ENCODE data around the gene NOP14. TPM values are rescaled to one million over a fixed set of nuclear protein-coding genes. Genes with fewer than 3 reads are reported as not detected.
A peak's percentile ranks its signal among the peaks of the same experiment; 100 is the strongest.
"Not testable (repeated sequence)": the region's sequence is repeated elsewhere in the genome, so short reads cannot be mapped to it uniquely, and the experiment has no call there.

The NOP14 gene
- total RNA-seq, 1 experiment from 2014 or later, result 39.5 TPM

- no peaks in the 10 kb centered on the region for H3K9me3 ChIP-seq (replicated peaks)
- no peak overlapping the region for H3K4me3 ChIP-seq
- peaks cover 2% of the 10 kb centered on the region; the same call in 1 of the 2 replicates for H3K4me1 ChIP-seq
- H3K36me3 ChIP-seq, result peaks cover 70% of the 10 kb centered on the region
- no peak for DNase-seq
- H3K27me3 ChIP-seq, result no peaks in the 10 kb centered on the region
- H3K27ac ChIP-seq, result no peak overlapping the region
Observed at GRCh38 chr4:2941138-2942036, 21.8 kb downstream of the NOP14 start.

DNA sequence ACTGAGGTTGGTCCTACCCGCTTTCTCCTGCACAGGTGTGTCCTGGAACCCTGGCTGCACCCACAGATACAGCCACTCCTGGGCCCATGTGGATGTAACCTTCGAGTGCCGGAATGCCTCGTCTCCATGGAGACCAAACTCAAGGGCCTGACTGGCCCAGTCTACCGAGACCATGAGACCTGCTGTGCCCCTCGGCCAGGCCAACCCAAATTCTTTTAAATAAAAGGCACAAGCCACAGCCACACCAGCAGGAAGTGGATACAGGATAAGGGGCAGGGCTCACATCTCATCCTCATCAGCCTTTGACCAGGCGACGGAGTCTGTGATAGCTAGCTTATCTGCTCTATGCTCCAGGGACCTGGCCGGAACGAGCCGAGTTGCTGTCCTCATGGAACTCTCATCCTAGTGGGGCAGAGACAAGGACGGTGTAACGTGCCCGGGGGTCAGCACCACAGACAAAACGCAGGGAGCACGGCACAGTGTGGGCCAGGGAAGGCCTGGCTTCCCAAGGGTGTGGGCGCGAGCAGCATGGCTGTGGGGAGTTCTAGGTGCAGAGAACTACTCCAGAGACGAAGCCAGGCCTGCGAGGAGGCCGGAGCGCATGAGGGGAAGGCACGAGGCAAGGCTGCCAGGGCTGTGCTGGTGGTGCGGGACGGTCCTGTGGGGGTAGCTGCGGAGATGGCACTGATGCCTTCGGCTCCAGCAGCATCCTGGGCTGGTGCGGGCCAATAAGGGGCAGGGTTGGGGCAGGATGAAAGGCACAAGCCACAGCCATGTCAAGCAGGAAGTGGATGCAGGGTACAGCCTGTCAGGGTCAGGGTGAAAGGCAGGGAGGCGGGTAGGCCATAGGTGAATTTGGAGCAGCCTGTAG lies 22.7 kb downstream of the NOP14 start:
- peaks cover 10% of the 10 kb centered on the region; the same call in 1 of the 2 replicates for H3K4me1 ChIP-seq
- peaks cover 66% of the 10 kb centered on the region for H3K36me3 ChIP-seq
- H3K27ac ChIP-seq, result no peak overlapping the region
- no peaks in the 10 kb centered on the region for H3K9me3 ChIP-seq (replicated peaks)
- H3K27me3 ChIP-seq, result no peaks in the 10 kb centered on the region
- H3K4me3 ChIP-seq, result no peak overlapping the region
- no peak for DNase-seq

DNA sequence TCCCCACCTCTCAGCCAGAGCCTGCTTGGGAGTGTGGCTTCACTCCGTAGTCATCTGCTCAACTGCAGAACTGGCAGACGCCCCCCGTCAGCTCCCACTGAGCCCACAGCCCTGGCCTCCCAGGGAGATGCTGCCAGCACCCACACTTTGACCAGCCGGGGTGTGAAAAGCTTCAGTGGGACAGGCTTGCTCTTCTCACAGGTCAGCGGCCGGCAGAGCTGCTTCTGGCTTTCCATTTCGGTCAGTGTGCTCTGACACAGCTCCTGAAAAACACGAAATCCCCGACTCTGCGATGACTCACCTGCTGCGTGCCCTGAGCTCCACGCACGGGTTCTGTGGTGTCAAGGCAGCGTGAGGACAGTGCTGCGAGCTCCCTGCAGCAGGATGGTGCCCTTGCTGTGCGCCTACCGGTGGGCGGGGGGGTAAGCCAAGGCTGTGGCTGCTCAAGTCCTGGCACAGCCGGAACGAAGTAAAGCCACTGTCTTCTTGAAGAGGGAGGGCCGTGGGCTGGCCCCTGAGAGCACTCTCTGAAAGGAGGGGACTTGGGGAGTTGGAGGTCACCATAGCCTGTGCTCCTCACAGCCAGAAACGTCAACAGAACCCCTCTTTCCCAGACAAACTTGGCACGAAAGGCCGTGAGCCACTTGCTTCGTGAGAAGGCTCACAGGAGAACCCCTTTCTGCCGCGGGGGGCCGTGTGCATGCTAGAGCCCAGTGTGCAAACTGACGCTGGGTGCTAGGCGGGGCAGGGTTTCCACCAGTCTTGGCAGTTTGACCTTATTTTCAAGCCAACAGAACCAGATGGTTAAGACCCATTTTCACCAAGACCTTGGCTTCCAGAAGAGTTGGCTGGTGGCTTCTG lies 23.6 kb downstream of the NOP14 start:
- no peaks in the 10 kb centered on the region for H3K27me3 ChIP-seq
- H3K4me1 ChIP-seq, result peaks cover 10% of the 10 kb centered on the region; the same call in 1 of the 2 replicates
- DNase-seq, result no peak
- H3K27ac ChIP-seq, result no peak overlapping the region
- H3K4me3 ChIP-seq, result no peak overlapping the region
- peaks cover 57% of the 10 kb centered on the region for H3K36me3 ChIP-seq
- H3K9me3 ChIP-seq (replicated peaks), result no peaks in the 10 kb centered on the region

DNA sequence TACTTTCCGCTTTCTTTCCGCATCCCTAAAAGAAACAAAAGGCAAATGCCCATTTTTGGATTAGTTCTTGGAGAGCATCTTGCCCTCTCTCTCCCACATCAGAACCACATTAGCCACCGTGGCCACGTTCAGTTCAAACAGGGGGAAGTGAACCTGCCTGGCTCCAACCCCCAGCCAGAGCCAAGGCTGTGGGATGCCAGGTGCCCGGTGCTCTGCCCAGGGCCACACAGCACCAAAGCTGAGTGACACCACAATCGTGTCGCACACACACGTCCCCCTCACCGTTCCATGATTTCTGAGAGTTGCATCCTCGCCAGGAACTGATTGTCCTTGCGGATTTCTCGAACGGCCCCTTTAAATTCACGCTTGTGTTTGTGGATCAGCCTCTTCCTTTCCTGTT lies 24.3 kb downstream of the NOP14 start:
- DNase-seq, result no peak
- Histone ChIP-seq H3K27me3 (no peaks in the 10 kb centered on the region), H3K36me3 (peaks cover 50% of the 10 kb centered on the region), H3K4me3 (no peak overlapping the region), H3K9me3 (replicated peaks) (no peaks in the 10 kb centered on the region), H3K27ac (no peak overlapping the region), H3K4me1 (peaks cover 10% of the 10 kb centered on the region; the same call in 1 of the 2 replicates)

DNA sequence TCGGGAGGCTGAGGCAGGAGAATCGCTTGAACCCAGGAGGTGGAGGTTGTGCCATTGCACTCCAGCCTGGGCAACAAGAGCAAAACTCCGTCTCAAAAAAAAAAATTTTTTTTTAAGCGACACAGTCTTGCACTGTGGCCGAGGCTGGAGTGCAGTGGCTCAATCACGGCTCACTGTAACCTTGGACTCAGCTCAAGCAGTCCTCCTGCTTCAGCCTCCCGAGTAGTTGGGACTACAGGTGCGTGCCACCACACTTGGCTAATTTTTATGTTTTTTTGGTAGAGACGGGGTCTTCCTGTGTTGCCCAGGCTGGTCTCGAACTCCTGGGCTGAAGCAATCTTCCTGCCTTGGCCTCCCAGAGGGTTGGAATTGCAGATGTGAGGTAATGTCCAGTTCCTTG lies 24.8 kb downstream of the NOP14 start:
- H3K27me3 ChIP-seq; H3K4me3 ChIP-seq; DNase-seq; H3K9me3 ChIP-seq (replicated peaks); H3K27ac ChIP-seq: not testable (repeated sequence)
- peaks cover 10% of the 10 kb centered on the region; the same call in 1 of the 2 replicates for H3K4me1 ChIP-seq
- H3K36me3 ChIP-seq, result peaks cover 46% of the 10 kb centered on the region

- Histone ChIP-seq H3K27me3 (no peaks in the 10 kb centered on the region), H3K9me3 (replicated peaks) (no peaks in the 10 kb centered on the region), H3K36me3 (peaks cover 46% of the 10 kb centered on the region), H3K27ac (no peak overlapping the region), H3K4me1 (peaks cover 10% of the 10 kb centered on the region; the same call in 1 of the 2 replicates), H3K4me3 (no peak overlapping the region)
- DNase-seq, result no peak
Observed at GRCh38 chr4:2937986-2938385, 25.2 kb downstream of the NOP14 start.

DNA sequence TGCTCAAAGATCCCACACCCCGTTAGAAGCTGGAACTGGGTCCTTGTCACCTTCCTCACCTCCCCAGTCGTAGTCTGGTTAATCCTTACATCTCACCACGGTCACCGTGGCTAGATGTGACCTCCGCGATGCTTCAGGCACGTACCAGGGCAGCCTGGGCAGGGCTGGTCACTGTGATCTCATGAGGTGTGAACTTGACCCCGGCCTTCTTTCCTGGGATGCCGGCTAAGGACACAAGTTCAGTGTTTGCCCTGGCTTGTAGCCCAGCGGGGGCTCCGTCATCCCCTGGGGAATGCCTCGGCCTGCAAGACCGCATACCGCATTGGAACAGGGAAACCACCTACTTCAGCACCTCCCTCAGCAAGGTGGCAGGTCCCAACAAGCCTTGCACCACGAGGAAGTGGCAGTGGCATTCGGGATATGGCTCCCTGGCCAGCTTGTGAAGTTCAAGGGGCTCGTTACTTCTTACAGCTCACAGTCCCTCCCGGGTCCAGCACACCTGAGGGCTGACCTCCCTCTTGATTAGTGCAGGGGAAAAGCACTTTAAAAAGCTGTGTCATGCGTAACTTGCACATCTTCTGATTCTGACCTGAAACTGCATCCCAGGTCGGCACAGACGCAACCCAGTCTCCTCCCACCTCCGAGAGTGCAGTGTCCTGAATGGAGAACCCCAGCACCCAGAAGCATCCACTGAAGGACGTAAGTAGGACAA lies 25.9 kb downstream of the NOP14 start:
- H3K27ac ChIP-seq, result no peak overlapping the region
- H3K4me1 ChIP-seq, result peaks cover 10% of the 10 kb centered on the region; the same call in 1 of the 2 replicates
- no peaks in the 10 kb centered on the region for H3K9me3 ChIP-seq (replicated peaks)
- no peak overlapping the region for H3K4me3 ChIP-seq
- no peak for DNase-seq
- no peaks in the 10 kb centered on the region for H3K27me3 ChIP-seq
- peaks cover 46% of the 10 kb centered on the region for H3K36me3 ChIP-seq

DNA sequence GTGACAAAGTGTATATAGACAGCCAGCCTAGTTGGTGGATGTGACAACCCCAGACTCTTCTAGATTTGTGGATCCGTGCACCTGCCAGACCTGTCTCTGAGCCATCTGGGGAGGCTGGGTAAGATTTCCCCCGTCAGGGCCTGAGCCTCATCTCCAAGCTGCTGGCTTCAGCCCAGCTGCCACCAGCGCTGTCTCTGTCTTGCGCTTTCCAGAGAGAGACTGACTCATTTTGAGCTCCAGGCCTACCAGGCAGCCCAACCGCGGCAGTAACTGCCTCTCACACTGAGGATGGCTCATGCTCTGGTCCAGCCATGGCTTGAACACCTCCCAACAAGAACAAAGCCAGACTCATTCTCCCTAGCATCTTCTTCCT lies 26.4 kb downstream of the NOP14 start:
- Histone ChIP-seq H3K27me3 (no peaks in the 10 kb centered on the region), H3K9me3 (replicated peaks) (no peaks in the 10 kb centered on the region), H3K4me3 (no peak overlapping the region), H3K27ac (no peak overlapping the region), H3K4me1 (peaks cover 10% of the 10 kb centered on the region; the same call in 1 of the 2 replicates), H3K36me3 (peaks cover 41% of the 10 kb centered on the region)
- DNase-seq, result no peak

DNA sequence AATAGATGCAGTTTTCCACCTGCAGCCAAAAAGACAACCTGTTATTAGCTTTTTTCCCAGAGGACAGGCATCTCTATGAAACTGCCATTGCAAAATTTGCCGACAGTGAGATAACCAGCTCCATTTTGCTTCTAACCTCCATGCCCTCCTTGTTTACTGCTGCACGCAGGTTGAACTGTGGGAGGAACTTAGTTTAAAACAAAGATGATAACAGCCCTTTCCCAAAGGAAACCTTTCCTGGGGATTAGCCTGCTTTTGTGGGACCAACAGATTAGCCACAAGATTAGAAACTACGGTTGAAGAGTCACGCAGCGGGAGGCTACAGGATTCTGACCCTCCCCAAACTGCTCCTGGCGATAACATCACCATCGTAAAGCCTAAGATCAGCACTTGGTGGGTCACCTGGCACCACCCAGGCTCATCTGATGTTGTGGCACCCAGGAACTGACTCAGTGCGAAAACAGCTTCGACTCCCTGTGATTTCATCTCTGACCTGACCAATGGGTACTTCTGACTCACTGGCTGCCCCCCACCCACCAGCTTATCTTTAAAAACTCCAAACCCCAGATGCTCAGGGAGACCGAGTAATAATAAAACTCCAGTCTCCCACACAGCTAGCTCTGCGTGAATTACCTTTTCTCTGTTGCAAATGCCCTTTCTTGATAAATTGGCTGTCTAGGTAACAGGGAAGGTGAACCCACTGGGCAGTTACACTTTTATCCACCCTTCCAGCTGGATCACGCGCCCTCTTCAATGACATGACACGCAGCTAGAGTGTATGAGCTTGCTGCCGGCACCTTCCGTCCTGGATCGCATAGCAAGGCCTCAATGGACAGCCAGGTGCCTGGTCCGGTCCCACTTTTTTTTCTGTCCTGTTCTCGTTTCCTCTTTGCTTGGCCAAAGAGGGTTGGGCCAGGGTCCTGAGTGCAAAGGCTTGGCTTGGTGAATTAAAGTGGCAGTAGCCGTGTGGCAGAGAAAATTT lies 27.2 kb downstream of the NOP14 start:
- Histone ChIP-seq H3K4me3 (peak overlapping the region; percentile 89), H3K27ac (no peak overlapping the region; the same call in 1 of the 2 replicates), H3K36me3 (peaks cover 35% of the 10 kb centered on the region), H3K4me1 (peaks cover 10% of the 10 kb centered on the region; the same call in 1 of the 2 replicates), H3K9me3 (replicated peaks) (no peaks in the 10 kb centered on the region), H3K27me3 (no peaks in the 10 kb centered on the region)
- DNase-seq, result no peak

GRCh38 chr4:2934813-2935761 lies 28.1 kb downstream of the NOP14 start:
- DNase-seq, result peak; percentile 94 to 95
- Histone ChIP-seq H3K4me3 (peak overlapping the region; percentile 89), H3K9me3 (replicated peaks) (no peaks in the 10 kb centered on the region), H3K27me3 (no peaks in the 10 kb centered on the region), H3K27ac (peak overlapping the region; percentile 23; the same call in 1 of the 2 replicates), H3K4me1 (peaks cover 10% of the 10 kb centered on the region; the same call in 1 of the 2 replicates), H3K36me3 (peaks cover 29% of the 10 kb centered on the region)

DNA sequence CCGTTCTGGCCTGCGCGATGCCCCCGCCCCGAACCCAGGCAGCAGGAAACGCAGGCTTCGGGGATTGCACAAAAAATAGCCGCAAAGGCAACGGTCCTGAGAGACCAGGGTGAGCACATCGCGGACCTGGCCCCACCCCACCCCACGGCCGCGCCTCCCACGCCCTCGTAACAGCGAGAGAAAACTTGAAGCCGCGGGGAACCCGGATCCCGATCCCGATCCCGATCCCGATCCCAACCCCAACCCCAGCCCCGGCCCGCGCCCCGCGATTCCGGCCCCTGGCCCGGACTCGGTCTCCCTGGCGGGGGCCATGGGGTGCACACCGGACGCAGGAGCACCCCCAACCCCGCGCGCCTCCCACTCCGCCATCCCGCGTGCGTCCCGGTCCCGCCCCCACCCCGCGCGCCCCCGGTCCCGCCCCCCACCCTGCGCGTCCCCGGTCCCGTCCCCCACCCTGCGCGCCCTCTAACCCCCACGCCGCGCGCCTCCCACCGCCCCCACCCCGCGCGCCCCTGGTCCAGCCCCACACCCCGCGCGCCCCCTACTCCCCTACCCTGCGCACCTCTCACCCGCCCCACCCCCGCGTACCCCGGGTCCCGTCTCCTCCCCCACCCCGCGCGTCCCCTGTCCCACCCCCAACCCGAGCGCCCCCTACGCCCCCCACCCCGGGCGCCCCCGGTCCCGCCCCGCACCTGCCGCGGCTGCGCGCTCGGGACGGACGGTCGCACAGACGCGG lies 29.0 kb downstream of the NOP14 start:
- Histone ChIP-seq H3K27ac (no peak overlapping the region), H3K4me1 (peaks cover 10% of the 10 kb centered on the region; the same call in 1 of the 2 replicates), H3K27me3 (no peaks in the 10 kb centered on the region), H3K36me3 (peaks cover 23% of the 10 kb centered on the region), H3K4me3 (peak overlapping the region; percentile 89), H3K9me3 (replicated peaks) (no peaks in the 10 kb centered on the region)
- peak; percentile 49 to 51 for DNase-seq

Data from SJCRH30 (cell line).